HepG2 (cell line): ENCODE measurements around the gene MAP3K1. TPM values are rescaled to one million over a fixed set of nuclear protein-coding genes. Genes with fewer than 3 reads are reported as not detected.

Source experiments
- ATM ChIP-seq: fragments of 450-650 bp; IDR thresholded peaks from 2 replicates; pipeline ENCODE4 v1.7.1; 2017; ENCODE audit warnings: mild to moderate bottlenecking, borderline replicate concordance
- GZF1 ChIP-seq: sonication (generic); formaldehyde crosslinking; IDR thresholded peaks from 2 replicates; pipeline ENCODE4 v1.5.1; 2020; ENCODE audit warnings: mild to moderate bottlenecking, missing genetic modification reagents
- HIC2 ChIP-seq: sonication (generic); formaldehyde crosslinking; IDR thresholded peaks from 2 replicates; pipeline ENCODE4 v1.9.0; 2022; ENCODE audit warnings: low read depth, missing genetic modification reagents
- KLF9 ChIP-seq: IDR thresholded peaks from 2 replicates; pipeline ENCODE4 v1.6.1; 2016; ENCODE audit warnings: low read depth
- SP140L ChIP-seq: sonication (generic); formaldehyde crosslinking; IDR thresholded peaks from 2 replicates; pipeline ENCODE4 v1.4.0; 2020; ENCODE audit warnings: missing genetic modification reagents, borderline replicate concordance
- SRSF4 ChIP-seq: fragments of 200-400 bp; formaldehyde crosslinking; IDR thresholded peaks from one replicate; pipeline ENCODE4 v1.6.1; 2018; ENCODE audit warnings: mild to moderate bottlenecking, low read depth, low read length, moderate library complexity; ENCODE audit not compliant: poor library complexity, severe bottlenecking
- THAP9 ChIP-seq: sonication (generic); formaldehyde crosslinking; IDR thresholded peaks from 2 replicates; pipeline ENCODE4; 2020; ENCODE audit warnings: missing genetic modification reagents, mild to moderate bottlenecking, borderline replicate concordance
- U2AF1 ChIP-seq: fragments of 200-400 bp; formaldehyde crosslinking; optimal IDR thresholded peaks from 2 replicates; pipeline ENCODE3; 2017; ENCODE audit warnings: mild to moderate bottlenecking, low read depth, low read length
- XRCC5 ChIP-seq: fragments of 200-400 bp; formaldehyde crosslinking; optimal IDR thresholded peaks from 2 replicates; pipeline ENCODE3; 2017; ENCODE audit warnings: mild to moderate bottlenecking, low read length
- ZMYM4 ChIP-seq: sonication (generic); formaldehyde crosslinking; IDR thresholded peaks from 2 replicates; pipeline ENCODE4 v1.8.1; 2023; ENCODE audit warnings: mild to moderate bottlenecking, missing genetic modification reagents
- ZNF546 ChIP-seq: sonication (generic); formaldehyde crosslinking; conservative IDR thresholded peaks from 2 replicates; pipeline ENCODE4 v1.8.1; 2023; ENCODE audit warnings: mild to moderate bottlenecking, missing genetic modification reagents
- polyA plus RNA-seq, 8 experiments: library from polyadenylated mRNA; depleted of rRNA in 3 of 8; stranded (reverse) in 7 of 8; unstranded in 1 of 8; fragments of >200 nt; fragmentation: Illumina TruSeq in 4 of 8; extraction: Trizol in 4 of 8; gene quantifications; 2 replicates each; pipeline versions ENCODE4 v1.2.1 to v1.2.3, GENCODE V29; 2011 to 2016; ENCODE audit warnings: low read depth in 4 of 8, missing spikeins in 1 of 8, mixed read lengths in 1 of 8; ENCODE audit not compliant: insufficient read depth in 1 of 8
- total RNA-seq, 5 experiments: library from RNA; depleted of rRNA; stranded (reverse); fragments of >200 nt; fragmentation: Illumina TruSeq; extraction: Trizol; gene quantifications; 2 replicates each; pipeline ENCODE4 v1.2.3, GENCODE V29; 2016; ENCODE audit warnings: low read depth in 1 of 5
- TF ChIP-seq, protein P1 (sequence below): sonication (generic); formaldehyde crosslinking; IDR thresholded peaks from 2 replicates; pipeline ENCODE4 v1.5.1; 2020; ENCODE audit warnings: missing genetic modification reagents, mild to moderate bottlenecking, borderline replicate concordance
- TF ChIP-seq, protein P2 (sequence below): sonication (generic); formaldehyde crosslinking; IDR thresholded peaks from 2 replicates; pipeline ENCODE4 v1.4.0; 2020; ENCODE audit warnings: missing genetic modification reagents
- TF ChIP-seq, protein P3 (sequence below): sonication (generic); formaldehyde crosslinking; IDR thresholded peaks from 2 replicates; pipeline ENCODE4 v1.4.0; 2020; ENCODE audit warnings: missing genetic modification reagents
- TF ChIP-seq, protein P4 (sequence below): sonication (generic); formaldehyde crosslinking; IDR thresholded peaks from 2 replicates; pipeline ENCODE4 v1.4.0; 2020; ENCODE audit warnings: missing genetic modification reagents

Gene MAP3K1
- total and polyA plus RNA-seq, 2 of the 13 experiments (the other 11 are each of a cell fraction or from before 2014, with no cell fraction given) = 16.4 to 30.3 TPM

- TF ChIP-seq, protein P1, sequence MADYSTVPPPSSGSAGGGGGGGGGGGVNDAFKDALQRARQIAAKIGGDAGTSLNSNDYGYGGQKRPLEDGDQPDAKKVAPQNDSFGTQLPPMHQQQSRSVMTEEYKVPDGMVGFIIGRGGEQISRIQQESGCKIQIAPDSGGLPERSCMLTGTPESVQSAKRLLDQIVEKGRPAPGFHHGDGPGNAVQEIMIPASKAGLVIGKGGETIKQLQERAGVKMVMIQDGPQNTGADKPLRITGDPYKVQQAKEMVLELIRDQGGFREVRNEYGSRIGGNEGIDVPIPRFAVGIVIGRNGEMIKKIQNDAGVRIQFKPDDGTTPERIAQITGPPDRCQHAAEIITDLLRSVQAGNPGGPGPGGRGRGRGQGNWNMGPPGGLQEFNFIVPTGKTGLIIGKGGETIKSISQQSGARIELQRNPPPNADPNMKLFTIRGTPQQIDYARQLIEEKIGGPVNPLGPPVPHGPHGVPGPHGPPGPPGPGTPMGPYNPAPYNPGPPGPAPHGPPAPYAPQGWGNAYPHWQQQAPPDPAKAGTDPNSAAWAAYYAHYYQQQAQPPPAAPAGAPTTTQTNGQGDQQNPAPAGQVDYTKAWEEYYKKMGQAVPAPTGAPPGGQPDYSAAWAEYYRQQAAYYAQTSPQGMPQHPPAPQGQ (CRISPR knock-in tag) = no peak
- TF ChIP-seq SRSF4 (no peak), ATM (no peak), SP140L (CRISPR knock-in tag) (no peak), ZNF546 (CRISPR knock-in tag) (no peak), XRCC5 (no peak), GZF1 (0 out of 2 replicates have a peak, but pooled peaks have one; percentile 25), U2AF1 (no peak), ZMYM4 (CRISPR knock-in tag) (no peak; the same call in 1 of the 2 replicates), KLF9 (CRISPR knock-in tag) (no peak), HIC2 (no peak), THAP9 (CRISPR knock-in tag) (0 out of 2 replicates have a peak, but pooled peaks have one; percentile 31)
- TF ChIP-seq, protein P2, sequence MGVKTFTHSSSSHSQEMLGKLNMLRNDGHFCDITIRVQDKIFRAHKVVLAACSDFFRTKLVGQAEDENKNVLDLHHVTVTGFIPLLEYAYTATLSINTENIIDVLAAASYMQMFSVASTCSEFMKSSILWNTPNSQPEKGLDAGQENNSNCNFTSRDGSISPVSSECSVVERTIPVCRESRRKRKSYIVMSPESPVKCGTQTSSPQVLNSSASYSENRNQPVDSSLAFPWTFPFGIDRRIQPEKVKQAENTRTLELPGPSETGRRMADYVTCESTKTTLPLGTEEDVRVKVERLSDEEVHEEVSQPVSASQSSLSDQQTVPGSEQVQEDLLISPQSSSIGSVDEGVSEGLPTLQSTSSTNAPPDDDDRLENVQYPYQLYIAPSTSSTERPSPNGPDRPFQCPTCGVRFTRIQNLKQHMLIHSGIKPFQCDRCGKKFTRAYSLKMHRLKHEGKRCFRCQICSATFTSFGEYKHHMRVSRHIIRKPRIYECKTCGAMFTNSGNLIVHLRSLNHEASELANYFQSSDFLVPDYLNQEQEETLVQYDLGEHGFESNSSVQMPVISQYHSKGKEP (CRISPR knock-in tag) = no peak
- TF ChIP-seq, protein P3, sequence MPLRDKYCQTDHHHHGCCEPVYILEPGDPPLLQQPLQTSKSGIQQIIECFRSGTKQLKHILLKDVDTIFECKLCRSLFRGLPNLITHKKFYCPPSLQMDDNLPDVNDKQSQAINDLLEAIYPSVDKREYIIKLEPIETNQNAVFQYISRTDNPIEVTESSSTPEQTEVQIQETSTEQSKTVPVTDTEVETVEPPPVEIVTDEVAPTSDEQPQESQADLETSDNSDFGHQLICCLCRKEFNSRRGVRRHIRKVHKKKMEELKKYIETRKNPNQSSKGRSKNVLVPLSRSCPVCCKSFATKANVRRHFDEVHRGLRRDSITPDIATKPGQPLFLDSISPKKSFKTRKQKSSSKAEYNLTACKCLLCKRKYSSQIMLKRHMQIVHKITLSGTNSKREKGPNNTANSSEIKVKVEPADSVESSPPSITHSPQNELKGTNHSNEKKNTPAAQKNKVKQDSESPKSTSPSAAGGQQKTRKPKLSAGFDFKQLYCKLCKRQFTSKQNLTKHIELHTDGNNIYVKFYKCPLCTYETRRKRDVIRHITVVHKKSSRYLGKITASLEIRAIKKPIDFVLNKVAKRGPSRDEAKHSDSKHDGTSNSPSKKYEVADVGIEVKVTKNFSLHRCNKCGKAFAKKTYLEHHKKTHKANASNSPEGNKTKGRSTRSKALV (CRISPR knock-in tag) = peak; percentile 67; the same call in 1 of the 2 replicates
- TF ChIP-seq, protein P4, sequence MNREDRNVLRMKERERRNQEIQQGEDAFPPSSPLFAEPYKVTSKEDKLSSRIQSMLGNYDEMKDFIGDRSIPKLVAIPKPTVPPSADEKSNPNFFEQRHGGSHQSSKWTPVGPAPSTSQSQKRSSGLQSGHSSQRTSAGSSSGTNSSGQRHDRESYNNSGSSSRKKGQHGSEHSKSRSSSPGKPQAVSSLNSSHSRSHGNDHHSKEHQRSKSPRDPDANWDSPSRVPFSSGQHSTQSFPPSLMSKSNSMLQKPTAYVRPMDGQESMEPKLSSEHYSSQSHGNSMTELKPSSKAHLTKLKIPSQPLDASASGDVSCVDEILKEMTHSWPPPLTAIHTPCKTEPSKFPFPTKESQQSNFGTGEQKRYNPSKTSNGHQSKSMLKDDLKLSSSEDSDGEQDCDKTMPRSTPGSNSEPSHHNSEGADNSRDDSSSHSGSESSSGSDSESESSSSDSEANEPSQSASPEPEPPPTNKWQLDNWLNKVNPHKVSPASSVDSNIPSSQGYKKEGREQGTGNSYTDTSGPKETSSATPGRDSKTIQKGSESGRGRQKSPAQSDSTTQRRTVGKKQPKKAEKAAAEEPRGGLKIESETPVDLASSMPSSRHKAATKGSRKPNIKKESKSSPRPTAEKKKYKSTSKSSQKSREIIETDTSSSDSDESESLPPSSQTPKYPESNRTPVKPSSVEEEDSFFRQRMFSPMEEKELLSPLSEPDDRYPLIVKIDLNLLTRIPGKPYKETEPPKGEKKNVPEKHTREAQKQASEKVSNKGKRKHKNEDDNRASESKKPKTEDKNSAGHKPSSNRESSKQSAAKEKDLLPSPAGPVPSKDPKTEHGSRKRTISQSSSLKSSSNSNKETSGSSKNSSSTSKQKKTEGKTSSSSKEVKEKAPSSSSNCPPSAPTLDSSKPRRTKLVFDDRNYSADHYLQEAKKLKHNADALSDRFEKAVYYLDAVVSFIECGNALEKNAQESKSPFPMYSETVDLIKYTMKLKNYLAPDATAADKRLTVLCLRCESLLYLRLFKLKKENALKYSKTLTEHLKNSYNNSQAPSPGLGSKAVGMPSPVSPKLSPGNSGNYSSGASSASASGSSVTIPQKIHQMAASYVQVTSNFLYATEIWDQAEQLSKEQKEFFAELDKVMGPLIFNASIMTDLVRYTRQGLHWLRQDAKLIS (CRISPR knock-in tag) = no peak
Measured at GRCh38 chr5:56908942-56909293, 93.6 kb downstream of the MAP3K1 start (continued).
